GM21717 (cell line): ENCODE results near the gene TMEM52.

Experiments
- ATAC-seq: cut with Tn5 transposase; IDR thresholded peaks from one replicate; pipeline ENCODE4 v1.9.1; 2021; ENCODE audit warnings: mild to moderate bottlenecking, moderate library complexity; ENCODE audit not compliant: unreplicated experiment

Gene TMEM52

GRCh38 chr1:1876335-1876930 lies 42.6 kb downstream of the TMEM52 start:
- ATAC-seq: no peak

- ATAC-seq: no peak
These were observed 43.1 kb downstream of the TMEM52 start for GRCh38 chr1:1875932-1876331.

GRCh38 chr1:1874901-1875300 lies 44.2 kb downstream of the TMEM52 start:
- no peak for ATAC-seq

- ATAC-seq: no peak
These were observed 45.9 kb downstream of the TMEM52 start for GRCh38 chr1:1873186-1873585.

- no peak for ATAC-seq
These were observed 46.6 kb downstream of the TMEM52 start for GRCh38 chr1:1872329-1872994.

GRCh38 chr1:1869469-1869868 lies 49.6 kb downstream of the TMEM52 start:
- ATAC-seq: no peak
